PC-9 (cell line): ENCODE results near the gene PCYT2.

Experiments
- EZH2 ChIP-seq: fragments of 200-600 bp; sonication (generic); IDR thresholded peaks from 2 replicates; pipeline ENCODE4 v1.8.0; 2017; ENCODE audit warnings: antibody characterized with exemption, low read depth
- TF ChIP-seq, protein P1 (sequence below): fragments of 200-600 bp; sonication (generic); conservative IDR thresholded peaks from 2 replicates; pipeline ENCODE4 v1.6.1; 2017; ENCODE audit warnings: mixed run types, antibody characterized with exemption, mild to moderate bottlenecking, moderate library complexity

DNA sequence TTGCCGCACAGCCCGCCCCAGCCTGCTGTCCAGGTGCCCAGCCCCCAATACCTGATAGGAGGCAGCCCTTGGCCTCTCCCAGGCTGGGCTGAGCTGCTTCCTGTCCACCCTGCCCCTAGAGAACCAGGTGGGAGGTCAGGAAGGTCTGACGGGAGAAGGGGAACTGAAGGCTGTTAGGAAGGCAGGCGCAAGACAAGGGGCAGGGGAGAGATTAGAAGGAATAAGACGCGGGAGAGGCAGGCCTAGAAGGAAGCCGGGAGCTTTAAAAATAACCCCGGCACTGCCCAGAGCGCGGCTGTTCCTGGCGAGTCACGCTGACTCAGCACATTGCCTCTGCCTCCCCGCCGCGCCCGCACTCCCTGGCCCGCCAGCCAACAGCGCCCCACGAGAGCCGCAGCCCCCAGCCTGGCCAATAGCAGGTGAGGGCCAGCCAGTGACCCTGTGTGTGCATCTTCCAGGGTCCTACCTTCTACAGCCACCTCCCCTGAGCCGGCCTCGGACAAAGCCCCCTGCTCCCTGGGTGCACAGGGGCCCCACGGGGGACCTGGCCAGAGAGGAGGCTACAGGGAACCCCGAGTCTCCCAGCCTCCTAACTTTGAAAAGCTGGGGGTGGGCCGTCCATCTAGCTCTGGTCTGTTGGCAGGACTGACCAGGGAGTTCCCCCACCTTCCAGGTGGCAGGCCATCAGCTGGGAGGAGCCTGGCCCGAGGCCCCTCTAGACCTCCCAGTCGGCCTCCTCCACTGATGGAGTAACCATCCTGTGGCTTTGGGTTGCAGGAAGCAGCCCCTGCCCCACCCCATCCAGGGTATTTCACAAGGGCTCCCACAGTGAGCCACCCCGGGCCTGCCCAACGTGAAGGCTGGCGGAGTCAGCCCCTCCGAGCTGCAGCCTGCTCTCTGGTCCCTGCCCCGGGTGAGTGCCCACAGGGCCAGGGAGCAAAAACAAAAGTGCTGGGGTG, 12.4 kb upstream of the PCYT2 start:
- TF ChIP-seq, protein P1, sequence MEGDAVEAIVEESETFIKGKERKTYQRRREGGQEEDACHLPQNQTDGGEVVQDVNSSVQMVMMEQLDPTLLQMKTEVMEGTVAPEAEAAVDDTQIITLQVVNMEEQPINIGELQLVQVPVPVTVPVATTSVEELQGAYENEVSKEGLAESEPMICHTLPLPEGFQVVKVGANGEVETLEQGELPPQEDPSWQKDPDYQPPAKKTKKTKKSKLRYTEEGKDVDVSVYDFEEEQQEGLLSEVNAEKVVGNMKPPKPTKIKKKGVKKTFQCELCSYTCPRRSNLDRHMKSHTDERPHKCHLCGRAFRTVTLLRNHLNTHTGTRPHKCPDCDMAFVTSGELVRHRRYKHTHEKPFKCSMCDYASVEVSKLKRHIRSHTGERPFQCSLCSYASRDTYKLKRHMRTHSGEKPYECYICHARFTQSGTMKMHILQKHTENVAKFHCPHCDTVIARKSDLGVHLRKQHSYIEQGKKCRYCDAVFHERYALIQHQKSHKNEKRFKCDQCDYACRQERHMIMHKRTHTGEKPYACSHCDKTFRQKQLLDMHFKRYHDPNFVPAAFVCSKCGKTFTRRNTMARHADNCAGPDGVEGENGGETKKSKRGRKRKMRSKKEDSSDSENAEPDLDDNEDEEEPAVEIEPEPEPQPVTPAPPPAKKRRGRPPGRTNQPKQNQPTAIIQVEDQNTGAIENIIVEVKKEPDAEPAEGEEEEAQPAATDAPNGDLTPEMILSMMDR, result no peak
- no peak for TF ChIP-seq EZH2
